ENCODE results near the gene GRB2.
"Not testable (repeated sequence)": the region's sequence is repeated elsewhere in the genome, so short reads cannot be mapped to it uniquely, and the experiment has no call there.

GRB2 gene

GRCh38 chr17:75405365-75406221 is at the start of gene GRB2:
Gene GRB2, minus strand, starts transcription at chr17:75405678. Its CDS starts 12,050 bp downstream, at chr17:75393628.
- peak; percentile 97 for DNase-seq (ENCODE audit: low spot score)

GRCh38 chr17:75454672-75455071 is 49.2 kb upstream of the GRB2 start:
- DNase-seq (ENCODE audit: low spot score), result not testable (repeated sequence)

- DNase-seq (ENCODE audit: low spot score), result peak; percentile 92
Observed at GRCh38 chr17:75454193-75454592, 48.7 kb upstream of the GRB2 start.

GRCh38 chr17:75450270-75450669 is 44.8 kb upstream of the GRB2 start:
- DNase-seq (ENCODE audit: low spot score), result peak; percentile 53

GRCh38 chr17:75447951-75448856 is 42.7 kb upstream of the GRB2 start:
- DNase-seq (ENCODE audit: low spot score), result peak; percentile 19

GRCh38 chr17:75445896-75446295 is 40.4 kb upstream of the GRB2 start:
- not testable (repeated sequence) for DNase-seq (ENCODE audit: low spot score)

GRCh38 chr17:75445296-75445695 is 39.8 kb upstream of the GRB2 start:
- no peak for DNase-seq (ENCODE audit: low spot score)

DNA sequence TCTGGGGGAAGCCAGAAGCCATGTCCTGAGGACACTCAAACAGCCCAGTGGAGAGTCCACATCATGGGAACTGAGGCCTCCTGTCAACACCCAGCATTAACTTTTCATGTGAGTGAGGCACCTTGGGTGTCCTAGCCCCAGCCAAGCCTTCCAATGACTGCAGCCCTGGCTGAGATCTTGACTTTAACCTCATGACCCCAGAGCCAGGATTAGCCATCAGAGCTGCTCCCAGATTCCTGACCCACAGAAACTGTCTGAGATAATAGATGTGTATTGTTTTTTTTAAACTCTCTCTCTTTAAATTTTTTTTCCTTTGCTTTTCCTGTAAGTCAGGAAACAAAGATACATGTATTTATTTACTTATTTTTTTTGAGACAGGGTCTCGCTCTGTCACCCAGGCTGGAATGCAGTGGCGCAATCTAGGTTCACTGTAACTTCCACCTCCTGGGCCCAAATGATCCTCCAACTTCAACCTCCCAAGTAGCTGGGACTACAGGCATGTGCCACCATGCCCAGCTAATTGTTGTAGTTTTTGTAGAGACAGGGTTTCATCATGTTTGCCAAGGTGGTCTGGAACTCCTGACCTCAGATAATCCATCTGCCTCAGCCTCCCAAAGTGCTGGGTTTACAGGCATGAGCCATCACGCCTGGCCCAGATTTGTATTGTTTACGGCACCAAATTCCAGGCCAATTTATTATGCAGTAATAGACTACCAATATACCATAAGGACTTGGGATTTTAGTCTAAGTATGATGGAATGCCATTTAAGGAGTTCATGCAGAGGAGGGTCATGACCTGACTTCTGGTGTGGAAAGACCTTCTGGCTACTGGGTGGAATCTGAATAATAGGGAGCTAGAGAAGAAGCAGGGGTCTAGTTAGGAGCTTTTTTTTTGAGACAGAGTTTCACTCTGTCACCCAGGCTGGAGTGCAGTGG is 37.0 kb upstream of the GRB2 start:
- DNase-seq (ENCODE audit: low spot score), result no peak

DNA sequence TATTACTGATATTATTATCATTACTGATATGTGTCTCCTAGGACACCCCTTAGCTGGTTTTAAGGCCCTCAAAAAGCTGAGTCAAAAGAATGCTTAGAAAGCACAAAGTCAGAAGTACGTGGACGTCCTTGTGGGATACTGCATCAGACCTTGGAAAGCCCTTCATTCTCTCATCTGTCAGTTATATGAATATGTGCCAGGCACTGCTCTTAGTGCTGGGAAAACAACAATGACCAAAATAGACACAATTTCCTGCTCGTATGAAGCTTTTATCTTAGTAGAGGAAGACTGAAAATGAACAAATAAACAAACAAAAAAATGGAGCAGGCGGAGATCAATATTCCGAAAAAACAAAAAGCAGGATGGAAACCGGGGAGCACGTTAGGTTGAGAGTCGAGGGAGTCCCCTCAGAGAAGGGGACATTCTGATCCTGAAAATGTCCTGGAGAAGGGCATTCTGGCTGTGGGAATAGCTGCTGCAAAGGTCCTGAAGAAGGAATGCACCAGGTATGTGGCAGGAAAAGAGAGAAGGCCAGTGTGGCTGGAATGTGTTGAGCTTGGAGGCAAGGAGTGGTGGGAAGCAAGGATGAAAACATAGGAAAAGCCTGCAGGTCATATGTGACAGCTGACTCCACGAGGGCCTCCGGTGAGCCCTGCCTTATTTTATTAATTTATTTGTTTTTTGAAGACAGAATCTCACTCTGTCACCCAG is 35.4 kb upstream of the GRB2 start:
- DNase-seq (ENCODE audit: low spot score), result no peak

GRCh38 chr17:75439287-75439686 is 33.8 kb upstream of the GRB2 start:
- no peak for DNase-seq (ENCODE audit: low spot score)

DNA sequence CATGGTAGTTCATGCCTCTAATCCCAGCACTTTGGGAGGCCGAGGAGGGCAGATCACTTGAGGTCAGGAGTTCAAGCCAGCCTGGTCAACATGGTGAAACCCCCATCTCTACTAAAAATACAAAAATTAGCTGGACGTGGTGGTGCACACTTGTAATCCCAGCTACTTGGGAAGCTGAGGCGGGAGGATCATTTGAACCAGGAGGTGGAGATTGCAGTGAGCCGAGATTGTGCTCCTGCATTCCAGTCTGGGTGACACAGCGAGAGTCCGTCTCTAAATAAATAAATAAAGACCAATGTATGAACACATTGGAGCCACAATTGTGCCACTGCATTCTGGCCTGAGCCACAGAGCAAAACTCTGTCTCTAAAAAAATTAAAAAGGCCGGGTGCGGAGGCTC is 31.9 kb upstream of the GRB2 start:
- not testable (repeated sequence) for DNase-seq (ENCODE audit: low spot score)

- DNase-seq (ENCODE audit: low spot score), result not testable (repeated sequence)
Observed at GRCh38 chr17:75434433-75434832, 29.0 kb upstream of the GRB2 start.

GRCh38 chr17:75433218-75433783 is 27.8 kb upstream of the GRB2 start:
- no peak for DNase-seq (ENCODE audit: low spot score)

DNA sequence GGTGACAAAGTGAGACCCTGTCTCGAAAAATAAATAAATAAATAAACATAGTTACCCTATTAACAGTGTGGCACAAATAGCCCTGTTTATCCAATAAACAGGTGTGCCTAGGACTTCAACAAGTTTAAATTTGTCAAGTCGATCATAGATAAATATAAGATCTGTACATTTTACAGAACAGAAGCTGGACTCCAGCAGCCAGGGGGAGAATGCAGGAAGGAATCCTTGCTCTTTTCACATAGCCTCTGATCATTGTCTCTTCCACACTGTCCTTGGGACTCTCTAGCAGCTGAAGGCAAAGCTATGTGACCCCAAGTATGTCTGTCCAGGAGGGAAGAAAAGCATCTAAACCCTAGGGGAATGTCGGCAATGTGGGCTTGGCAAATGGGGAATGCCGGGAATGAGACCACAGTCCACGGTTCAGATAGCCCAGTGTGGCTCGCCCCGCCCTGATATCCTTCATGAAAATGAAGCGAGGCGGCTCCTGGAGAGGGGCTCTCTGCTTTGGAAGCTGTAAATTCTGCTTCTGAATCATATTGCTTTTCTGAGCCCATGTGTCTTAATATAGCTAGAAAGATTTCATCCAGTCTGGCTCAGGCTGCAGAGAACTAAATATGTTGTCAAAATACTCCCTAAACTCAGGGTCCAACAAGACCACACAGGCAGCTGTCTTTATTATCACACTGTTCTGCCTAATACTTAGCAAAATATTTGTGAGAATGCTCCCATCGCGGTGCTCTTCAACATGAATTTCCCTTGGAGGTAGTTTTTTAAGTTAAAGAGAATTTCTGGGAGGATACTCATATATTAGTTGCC is 24.9 kb upstream of the GRB2 start:
- peak; percentile 91 for DNase-seq (ENCODE audit: low spot score)

DNA sequence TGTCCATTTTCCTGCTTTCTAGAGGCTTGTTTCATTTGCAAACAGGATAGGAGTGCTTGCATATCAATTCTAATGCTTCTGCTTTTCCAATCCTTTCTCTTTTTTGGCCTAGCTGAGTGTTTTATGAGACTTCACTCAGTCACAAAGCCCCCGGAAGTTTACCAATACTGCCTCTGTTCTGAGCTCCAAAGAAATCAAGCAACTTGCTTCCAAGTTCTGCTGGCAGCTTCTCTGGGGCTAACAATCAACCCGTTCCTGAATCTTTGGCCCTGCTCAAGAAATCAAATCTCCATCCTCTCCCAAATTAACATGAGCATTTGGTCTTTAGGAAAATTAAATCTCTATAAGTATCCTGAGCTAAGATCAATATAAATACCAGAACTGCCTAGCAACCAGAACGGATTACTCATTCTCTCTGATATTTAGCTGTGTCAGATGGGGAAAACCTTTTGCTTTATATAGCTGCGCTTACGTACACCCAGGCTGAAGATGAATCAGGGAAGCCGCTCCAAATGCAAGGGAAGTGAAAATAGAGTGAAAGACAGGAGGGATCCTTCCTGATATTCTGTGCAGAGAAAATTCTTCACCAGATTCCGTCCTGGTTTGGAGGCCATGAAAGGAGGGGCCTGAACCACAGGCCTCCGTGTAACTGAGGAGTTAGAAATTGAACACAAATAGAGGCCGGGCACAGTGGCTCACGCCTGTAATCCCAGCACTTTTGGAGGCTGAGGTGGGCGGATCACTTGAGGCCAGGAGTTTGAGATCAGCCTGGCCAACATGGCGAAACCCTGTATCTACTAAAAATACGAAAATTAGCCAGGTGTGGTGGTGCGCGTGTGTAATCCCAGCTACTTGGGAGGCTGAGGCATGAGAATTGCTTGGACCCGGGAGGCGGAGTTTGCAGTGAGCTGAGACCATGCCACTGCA is 23.3 kb upstream of the GRB2 start:
- DNase-seq (ENCODE audit: low spot score), result peak; percentile 72

DNA sequence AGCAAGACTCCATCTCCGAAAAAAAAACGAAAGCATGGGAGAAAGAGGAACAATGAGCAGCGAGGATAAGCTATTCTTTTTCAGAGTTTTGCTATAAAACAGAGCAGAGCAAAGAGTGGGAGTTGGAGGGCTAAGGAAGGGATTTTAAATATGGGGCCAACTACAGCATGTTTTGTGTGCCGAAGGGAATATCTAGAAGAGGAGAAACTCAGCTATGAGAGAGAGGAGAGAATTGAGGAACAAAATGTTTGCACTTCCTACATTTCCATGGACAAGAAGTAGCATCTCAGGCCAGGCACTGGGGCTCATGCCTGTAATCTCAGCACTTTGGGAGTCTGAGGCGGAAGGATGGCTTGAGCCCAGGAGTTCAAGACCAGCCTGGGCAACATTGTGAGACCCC is 13.1 kb upstream of the GRB2 start:
- no peak for DNase-seq (ENCODE audit: low spot score)

GRCh38 chr17:75417054-75417580 is 11.6 kb upstream of the GRB2 start:
- no peak for DNase-seq (ENCODE audit: low spot score)

DNA sequence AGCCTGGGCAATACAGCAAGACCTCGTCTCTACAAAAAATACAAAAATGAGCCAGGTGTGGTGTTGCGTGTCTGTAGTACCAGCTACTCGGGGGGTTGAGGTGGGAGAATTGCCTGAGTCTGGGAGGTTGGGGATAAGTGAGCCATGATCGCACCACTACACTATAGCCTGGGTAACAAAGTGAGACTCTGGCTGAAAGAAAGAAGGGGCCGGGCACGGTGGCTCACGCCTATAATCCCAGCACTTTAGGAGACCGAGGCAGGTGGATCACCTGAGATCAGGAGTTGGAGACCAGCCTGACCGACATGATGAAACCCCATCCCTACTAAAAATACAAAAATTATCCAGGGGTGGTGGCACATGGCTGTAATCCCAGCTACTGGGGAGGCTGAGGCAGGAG is 10.5 kb upstream of the GRB2 start:
- DNase-seq (ENCODE audit: low spot score), result no peak

Measured in kidney tubule cell (primary cell).